Mucosa of descending colon (tissue), 3 donors: ENCODE data around the gene IGIP. TPM values are rescaled to one million over a fixed set of nuclear protein-coding genes. Genes with fewer than 3 reads are reported as not detected.

ENCODE experiments used
- ATAC-seq: fragments of 200-7000 bp; cut with Tn5 transposase; one replicate; pipeline ENCODE4 v1.9.1; 2020; ENCODE audit warnings: mild to moderate bottlenecking, moderate library complexity
- DNase-seq, 3 donors: peaks; one replicate each; pipeline ENCODE4 v3.0.0-alpha.2; 2020
- H3K36me3 ChIP-seq: fragments of 200-600 bp; one replicate; pipeline ENCODE4 v1.8.0; 2021; ENCODE audit warnings: low read depth, mild to moderate bottlenecking
- H3K4me1 ChIP-seq: fragments of 200-600 bp; one replicate; pipeline ENCODE4 v1.8.0; 2021; ENCODE audit warnings: low read depth, mild to moderate bottlenecking
- H3K4me3 ChIP-seq: fragments of 200-600 bp; one replicate; pipeline ENCODE4 v1.8.0; 2021; ENCODE audit warnings: mild to moderate bottlenecking
- H3K9me3 ChIP-seq: fragments of 200-600 bp; one replicate; pipeline ENCODE4 v1.8.0; 2021; ENCODE audit warnings: mild to moderate bottlenecking
- intact Hi-C, 2 donors: fragments of 100-400 bp; cut with DNase I in 1 of 2; cut with micrococcal nuclease in 1 of 2; formaldehyde crosslinking; loops; one replicate each; pipeline versions ENCODE4 v1.11.0 to v1.11.1; 2022; cut with DNase I, micrococcal nuclease
- total RNA-seq, 3 donors: library from RNA; stranded (reverse); fragmentation: NEBNext Ultra II Directional in 2 of 3; extraction: Animal tissue kit (Norgen Biotek cat#: 25700) in 2 of 3; gene quantifications; one replicate each; pipeline versions ENCODE4 v1.2.1 to v1.2.4, GENCODE V29; 2021 to 2023
- TF ChIP-seq, protein P1 (sequence below): fragments of 200-600 bp; IDR thresholded peaks from one replicate; pipeline ENCODE4 v1.8.0; 2022; ENCODE audit warnings: antibody characterized with exemption, mild to moderate bottlenecking
- donor health status: DM: no; HTN: no; CAD: no; lungs with moderate emphysema.
- donor health status: DM: no; HTN: no; CAD: no.
- donor health status: DM: no; HTN: yes; CAD: no.

IGIP gene
- total RNA-seq, 3 donors from 2014 or later = 8.1 to 25.1 (median 9.8) TPM

DNA sequence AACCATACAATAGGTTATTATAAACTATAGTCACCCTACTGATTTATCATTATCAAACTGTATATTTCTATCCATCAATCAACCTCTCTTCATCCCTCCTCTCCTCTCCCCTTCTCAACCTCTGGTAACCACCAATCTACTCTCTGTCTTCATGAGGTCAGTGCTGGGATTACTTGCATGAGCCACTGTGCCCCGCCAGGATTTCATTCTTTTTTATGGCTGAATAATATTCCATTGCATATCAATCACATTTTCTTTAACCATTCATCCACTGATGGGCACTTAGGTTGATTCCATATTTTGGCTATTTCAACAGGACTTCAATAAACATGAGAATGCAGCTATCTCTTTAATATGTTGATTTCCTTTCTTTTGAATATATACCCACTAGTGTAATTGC is 22.6 kb upstream of the IGIP start:
- intact Hi-C loops = no loop called here
- DNase-seq (no peak), ATAC-seq (no peak)
- no peaks in the 10 kb centered on the region for H3K9me3 ChIP-seq
- no peaks in the 10 kb centered on the region for H3K36me3 ChIP-seq
- TF ChIP-seq, protein P1, sequence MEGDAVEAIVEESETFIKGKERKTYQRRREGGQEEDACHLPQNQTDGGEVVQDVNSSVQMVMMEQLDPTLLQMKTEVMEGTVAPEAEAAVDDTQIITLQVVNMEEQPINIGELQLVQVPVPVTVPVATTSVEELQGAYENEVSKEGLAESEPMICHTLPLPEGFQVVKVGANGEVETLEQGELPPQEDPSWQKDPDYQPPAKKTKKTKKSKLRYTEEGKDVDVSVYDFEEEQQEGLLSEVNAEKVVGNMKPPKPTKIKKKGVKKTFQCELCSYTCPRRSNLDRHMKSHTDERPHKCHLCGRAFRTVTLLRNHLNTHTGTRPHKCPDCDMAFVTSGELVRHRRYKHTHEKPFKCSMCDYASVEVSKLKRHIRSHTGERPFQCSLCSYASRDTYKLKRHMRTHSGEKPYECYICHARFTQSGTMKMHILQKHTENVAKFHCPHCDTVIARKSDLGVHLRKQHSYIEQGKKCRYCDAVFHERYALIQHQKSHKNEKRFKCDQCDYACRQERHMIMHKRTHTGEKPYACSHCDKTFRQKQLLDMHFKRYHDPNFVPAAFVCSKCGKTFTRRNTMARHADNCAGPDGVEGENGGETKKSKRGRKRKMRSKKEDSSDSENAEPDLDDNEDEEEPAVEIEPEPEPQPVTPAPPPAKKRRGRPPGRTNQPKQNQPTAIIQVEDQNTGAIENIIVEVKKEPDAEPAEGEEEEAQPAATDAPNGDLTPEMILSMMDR = no peak
- H3K4me3 ChIP-seq = no peak overlapping the region
- H3K4me1 ChIP-seq = no peaks in the 10 kb centered on the region

DNA sequence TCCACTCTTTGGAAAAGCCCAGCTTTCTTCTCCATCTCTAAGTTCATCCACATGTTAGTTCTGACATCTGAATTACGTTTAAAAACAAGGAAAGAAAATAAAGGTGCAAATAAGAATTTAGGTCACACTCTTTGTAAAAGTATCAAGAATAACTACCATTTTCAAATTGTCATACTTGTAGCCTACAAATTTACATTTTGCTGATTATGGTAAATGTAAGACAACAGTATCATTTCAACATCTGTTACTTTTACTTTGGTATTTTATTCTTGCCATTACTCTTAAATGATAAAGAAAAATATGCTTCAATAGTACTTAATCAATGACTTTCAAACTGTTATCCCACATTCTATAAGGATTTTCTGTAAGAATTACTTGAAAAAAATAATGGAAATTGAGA is 21.6 kb upstream of the IGIP start:
- ATAC-seq = no peak
- intact Hi-C loops = no loop called here
- no peak for DNase-seq
- Histone ChIP-seq H3K9me3 (no peaks in the 10 kb centered on the region), H3K36me3 (no peaks in the 10 kb centered on the region), H3K4me3 (no peak overlapping the region), H3K4me1 (peaks cover 7% of the 10 kb centered on the region)
- TF ChIP-seq, protein P1 = no peak

DNA sequence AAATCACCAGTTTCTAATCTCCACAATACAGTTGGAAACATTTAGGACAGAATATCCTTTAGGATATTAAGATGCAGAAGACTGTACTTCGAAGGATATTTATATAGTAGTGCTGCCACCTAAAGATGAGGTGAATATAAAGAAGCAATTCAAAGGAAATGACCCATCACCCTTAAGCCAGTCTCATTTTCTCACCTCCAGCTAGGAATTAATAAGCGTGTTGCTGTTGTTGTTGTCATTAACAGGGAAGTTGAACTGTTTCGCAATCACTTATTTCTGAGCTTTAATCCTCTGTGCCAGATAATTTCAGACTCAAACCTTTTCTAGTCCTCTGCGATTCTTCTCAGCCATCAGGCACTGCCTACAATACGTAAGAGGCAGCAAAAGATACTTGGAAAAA is 19.6 kb upstream of the IGIP start:
- DNase-seq (no peak), ATAC-seq (no peak)
- intact Hi-C loops = no loop called here
- Histone ChIP-seq H3K4me3 (no peak overlapping the region), H3K36me3 (no peaks in the 10 kb centered on the region), H3K4me1 (peaks cover 13% of the 10 kb centered on the region), H3K9me3 (no peaks in the 10 kb centered on the region)
- TF ChIP-seq, protein P1 = no peak

DNA sequence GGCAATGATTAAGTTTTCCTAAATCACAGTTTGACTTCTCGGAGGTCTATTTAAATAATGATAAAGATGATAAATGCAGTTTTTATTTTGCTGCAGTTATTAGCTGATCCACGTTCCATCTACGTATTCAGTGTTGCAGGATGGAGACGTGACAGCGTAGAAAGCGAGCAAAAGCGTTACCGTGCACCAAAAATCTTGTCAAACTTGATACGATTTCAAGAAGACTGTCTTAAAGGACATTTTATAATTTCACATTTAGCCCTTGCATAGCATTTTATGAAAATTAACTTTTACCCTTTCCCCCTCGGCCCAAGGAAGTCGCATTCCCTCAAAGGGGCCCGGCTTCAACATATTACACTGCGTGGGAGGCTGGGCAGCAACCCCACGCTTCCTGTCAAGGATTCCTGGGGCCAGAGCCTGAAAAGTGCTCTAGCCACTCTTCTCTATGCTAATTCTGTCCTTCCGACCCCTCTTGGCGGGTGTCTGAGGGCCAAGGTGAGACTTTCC is 18.9 kb upstream of the IGIP start:
- H3K36me3 ChIP-seq = no peaks in the 10 kb centered on the region
- intact Hi-C loops = no loop called here
- no peaks in the 10 kb centered on the region for H3K9me3 ChIP-seq
- H3K4me1 ChIP-seq = peaks cover 13% of the 10 kb centered on the region
- H3K4me3 ChIP-seq = peak overlapping the region; percentile 35
- TF ChIP-seq, protein P1 = no peak
- DNase-seq = no peak
- ATAC-seq = no peak

DNA sequence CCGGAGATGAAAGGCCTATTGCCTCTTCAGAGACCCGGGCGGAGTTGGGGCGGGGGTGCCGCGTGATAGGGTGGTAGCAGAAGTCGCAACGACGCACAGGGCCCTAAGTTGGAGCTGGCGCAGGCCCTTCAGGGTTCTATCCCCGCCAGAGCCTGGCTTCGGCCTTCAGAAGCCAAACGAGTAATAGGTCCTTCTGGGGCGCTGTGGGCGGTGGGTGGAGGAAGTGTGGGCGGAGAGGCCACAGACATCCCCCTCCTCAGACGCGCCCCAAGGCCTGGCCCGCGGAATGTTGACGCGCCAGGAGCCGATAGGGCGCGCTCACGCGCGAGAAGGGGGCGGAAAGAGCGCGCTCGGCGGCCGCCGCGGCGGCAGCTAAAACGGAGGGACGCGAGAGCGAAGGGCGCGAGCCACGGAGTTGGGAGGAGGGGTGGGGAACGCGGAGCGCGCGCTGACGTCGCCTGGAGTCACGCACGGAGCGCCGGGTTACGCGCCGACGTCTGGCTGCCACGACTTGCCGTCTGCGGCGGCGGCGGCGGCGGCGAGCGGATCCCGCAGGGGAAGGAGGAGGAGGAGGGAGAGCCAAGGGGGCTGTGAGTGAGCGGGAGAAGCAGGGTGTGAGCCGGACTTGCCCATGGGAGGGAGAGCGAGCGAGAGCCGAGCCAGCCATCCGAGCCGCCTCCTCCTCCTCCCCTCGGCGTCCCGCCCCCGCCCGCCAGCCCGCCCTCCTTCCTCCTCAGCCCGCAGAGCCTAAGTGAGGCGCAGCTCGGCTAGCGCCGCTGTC is 18.2 kb upstream of the IGIP start:
- Histone ChIP-seq H3K9me3 (no peaks in the 10 kb centered on the region), H3K4me3 (peak overlapping the region; percentile 35), H3K4me1 (peaks cover 13% of the 10 kb centered on the region), H3K36me3 (no peaks in the 10 kb centered on the region)
- TF ChIP-seq, protein P1 = no peak
- ATAC-seq = peak; percentile 97
- intact Hi-C loops = no loop called here
- peak; percentile 94 to 97 (median 96) for DNase-seq
